Activated B cell treated with CpG ODN at 0.5 μM for 24 hours (primary cell): ENCODE data around the gene ZSCAN26. TPM values are rescaled to one million over a fixed set of nuclear protein-coding genes. Genes with fewer than 3 reads are reported as not detected.

Experiments
- ATAC-seq: fragments of 200-7000 bp; cut with Tn5 transposase; one replicate; pipeline ENCODE4 v1.10.0; 2021; ENCODE audit warnings: low read depth, mild to moderate bottlenecking, moderate library complexity
- CTCF ChIA-PET: fragments of 350-600 bp; sonication (Branson Sonifier 250); formaldehyde crosslinking; loops from one replicate; lab custom pipeline; 2021; ENCODE audit warnings: antibody characterized with exemption; lab: Charles Lee
- POLR2A ChIA-PET: fragments of 350-600 bp; sonication (Branson Sonifier 250); formaldehyde crosslinking; loops from one replicate; lab custom pipeline; 2021; ENCODE audit warnings: antibody characterized with exemption; lab: Charles Lee
- DNase-seq: peaks from one replicate; pipeline ENCODE4 v3.0.0; 2022
- H3K27ac Mint-ChIP-seq: one replicate; pipeline ENCODE4 v1.8.0; 2020; ENCODE audit warnings: mixed read lengths
- H3K27me3 Mint-ChIP-seq: one replicate; pipeline ENCODE4 v1.8.0; 2021; ENCODE audit warnings: mixed read lengths
- H3K36me3 Mint-ChIP-seq: one replicate; pipeline ENCODE4 v1.8.0; 2021; ENCODE audit warnings: low read depth, mixed read lengths
- H3K4me1 Mint-ChIP-seq: one replicate; pipeline ENCODE4 v1.8.0; 2021; ENCODE audit warnings: mixed read lengths
- H3K4me3 Mint-ChIP-seq: one replicate; pipeline ENCODE4 v1.8.0; 2020; ENCODE audit warnings: mild to moderate bottlenecking, mixed read lengths
- H3K9me3 Mint-ChIP-seq: one replicate; pipeline ENCODE4 v1.8.0; 2020; ENCODE audit warnings: mixed read lengths
- intact Hi-C: fragments of 100-400 bp; cut with micrococcal nuclease; formaldehyde crosslinking; loops from one replicate; pipeline ENCODE4 v1.15.1; 2024
- total RNA-seq: library from RNA; stranded (reverse); gene quantifications from 2 replicates; pipeline ENCODE4 v1.2.3, GENCODE V29; 2022
- TF ChIP-seq, protein P1 (sequence below): fragments of 200-600 bp; IDR thresholded peaks from one replicate; pipeline ENCODE4 v1.8.0; 2022; ENCODE audit warnings: antibody characterized with exemption, mild to moderate bottlenecking

Gene ZSCAN26
- total RNA-seq, 1 donor from 2014 or later = 16.0 TPM

DNA sequence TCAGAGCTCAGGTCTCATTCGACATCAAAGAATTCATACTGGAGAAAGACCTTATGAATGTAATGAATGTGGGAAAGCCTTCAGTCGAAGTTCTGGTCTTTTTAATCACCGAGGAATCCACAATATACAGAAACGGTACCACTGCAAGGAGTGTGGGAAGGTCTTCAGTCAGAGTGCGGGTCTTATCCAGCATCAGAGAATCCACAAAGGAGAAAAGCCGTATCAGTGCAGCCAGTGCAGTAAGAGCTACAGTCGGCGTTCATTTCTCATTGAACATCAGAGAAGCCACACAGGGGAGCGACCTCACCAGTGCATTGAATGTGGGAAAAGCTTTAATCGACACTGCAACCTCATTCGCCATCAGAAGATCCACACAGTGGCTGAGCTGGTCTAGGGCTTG lies 34.2 kb upstream of the ZSCAN26 start:
- ATAC-seq (no peak), DNase-seq (no peak)
- no peak overlapping the region for H3K4me3 Mint-ChIP-seq
- ChIA-PET CTCF (no interaction called here), POLR2A (no interaction called here)
- TF ChIP-seq, protein P1, sequence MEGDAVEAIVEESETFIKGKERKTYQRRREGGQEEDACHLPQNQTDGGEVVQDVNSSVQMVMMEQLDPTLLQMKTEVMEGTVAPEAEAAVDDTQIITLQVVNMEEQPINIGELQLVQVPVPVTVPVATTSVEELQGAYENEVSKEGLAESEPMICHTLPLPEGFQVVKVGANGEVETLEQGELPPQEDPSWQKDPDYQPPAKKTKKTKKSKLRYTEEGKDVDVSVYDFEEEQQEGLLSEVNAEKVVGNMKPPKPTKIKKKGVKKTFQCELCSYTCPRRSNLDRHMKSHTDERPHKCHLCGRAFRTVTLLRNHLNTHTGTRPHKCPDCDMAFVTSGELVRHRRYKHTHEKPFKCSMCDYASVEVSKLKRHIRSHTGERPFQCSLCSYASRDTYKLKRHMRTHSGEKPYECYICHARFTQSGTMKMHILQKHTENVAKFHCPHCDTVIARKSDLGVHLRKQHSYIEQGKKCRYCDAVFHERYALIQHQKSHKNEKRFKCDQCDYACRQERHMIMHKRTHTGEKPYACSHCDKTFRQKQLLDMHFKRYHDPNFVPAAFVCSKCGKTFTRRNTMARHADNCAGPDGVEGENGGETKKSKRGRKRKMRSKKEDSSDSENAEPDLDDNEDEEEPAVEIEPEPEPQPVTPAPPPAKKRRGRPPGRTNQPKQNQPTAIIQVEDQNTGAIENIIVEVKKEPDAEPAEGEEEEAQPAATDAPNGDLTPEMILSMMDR = no peak
- no peak overlapping the region for H3K27ac Mint-ChIP-seq
- H3K4me1 Mint-ChIP-seq = no peaks in the 10 kb centered on the region
- intact Hi-C loops = no loop called here
- H3K36me3 Mint-ChIP-seq = peaks cover 65% of the 10 kb centered on the region
- H3K27me3 Mint-ChIP-seq = no peaks in the 10 kb centered on the region
- peaks cover 5% of the 10 kb centered on the region for H3K9me3 Mint-ChIP-seq

DNA sequence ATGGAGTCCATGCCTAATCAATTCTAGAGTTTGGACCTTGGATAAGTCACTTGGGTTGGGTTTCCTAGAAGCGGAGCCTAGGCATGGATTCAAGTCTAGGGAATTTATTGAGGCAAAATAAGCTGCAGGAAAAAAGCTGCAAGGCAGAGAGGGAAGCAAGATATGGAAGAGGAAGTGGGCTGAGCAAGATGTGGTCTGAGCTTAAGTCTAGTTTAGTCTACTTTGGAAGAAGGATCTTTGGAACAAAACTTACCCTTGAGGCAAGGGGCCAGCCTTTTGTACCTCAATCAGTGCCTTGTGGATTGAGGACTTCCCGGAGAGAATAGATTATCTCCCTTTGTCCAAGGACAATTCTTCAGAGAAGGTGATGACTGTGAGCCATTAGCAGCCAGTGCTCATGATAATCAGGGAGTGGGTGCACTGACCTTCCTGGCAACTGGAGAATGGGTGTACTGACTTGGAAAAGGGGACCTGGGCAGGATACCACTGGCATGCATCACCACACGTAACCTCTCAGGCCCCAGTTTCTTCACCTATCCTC lies 31.0 kb upstream of the ZSCAN26 start:
- H3K36me3 Mint-ChIP-seq = peaks cover 43% of the 10 kb centered on the region
- POLR2A ChIA-PET = no interaction called here
- no peaks in the 10 kb centered on the region for H3K4me1 Mint-ChIP-seq
- ATAC-seq (no peak), DNase-seq (no peak)
- intact Hi-C loops = no loop called here
- H3K9me3 Mint-ChIP-seq = peaks cover 5% of the 10 kb centered on the region
- CTCF ChIA-PET = no interaction called here
- no peak overlapping the region for H3K27ac Mint-ChIP-seq
- no peak overlapping the region for H3K4me3 Mint-ChIP-seq
- H3K27me3 Mint-ChIP-seq = no peaks in the 10 kb centered on the region
- TF ChIP-seq, protein P1 = no peak

DNA sequence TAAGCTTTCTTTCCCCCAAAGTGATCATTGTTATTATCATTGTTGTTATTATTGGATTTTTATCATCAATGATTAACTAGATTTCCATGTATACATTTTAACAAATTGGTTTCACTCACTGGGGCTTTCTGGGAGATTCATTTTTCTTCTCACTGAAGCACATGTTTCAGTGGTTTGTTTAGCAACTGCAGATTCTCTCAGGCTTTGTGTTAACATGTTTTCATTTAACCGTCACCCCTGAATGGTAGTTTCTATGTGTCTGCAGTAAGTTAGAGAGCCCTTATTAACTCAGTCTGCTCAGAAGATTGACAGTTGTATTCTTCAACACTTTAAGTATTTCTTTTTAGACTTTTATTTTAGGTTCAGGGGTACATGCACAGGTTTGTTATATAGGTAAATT lies 27.3 kb upstream of the ZSCAN26 start:
- no peak overlapping the region for H3K4me3 Mint-ChIP-seq
- TF ChIP-seq, protein P1 = no peak
- no peaks in the 10 kb centered on the region for H3K4me1 Mint-ChIP-seq
- H3K27ac Mint-ChIP-seq = no peak overlapping the region
- no peaks in the 10 kb centered on the region for H3K27me3 Mint-ChIP-seq
- POLR2A ChIA-PET = no interaction called here
- ATAC-seq (no peak), DNase-seq (no peak)
- peaks cover 23% of the 10 kb centered on the region for H3K36me3 Mint-ChIP-seq
- intact Hi-C loops = no loop called here
- CTCF ChIA-PET = no interaction called here
- no peaks in the 10 kb centered on the region for H3K9me3 Mint-ChIP-seq

DNA sequence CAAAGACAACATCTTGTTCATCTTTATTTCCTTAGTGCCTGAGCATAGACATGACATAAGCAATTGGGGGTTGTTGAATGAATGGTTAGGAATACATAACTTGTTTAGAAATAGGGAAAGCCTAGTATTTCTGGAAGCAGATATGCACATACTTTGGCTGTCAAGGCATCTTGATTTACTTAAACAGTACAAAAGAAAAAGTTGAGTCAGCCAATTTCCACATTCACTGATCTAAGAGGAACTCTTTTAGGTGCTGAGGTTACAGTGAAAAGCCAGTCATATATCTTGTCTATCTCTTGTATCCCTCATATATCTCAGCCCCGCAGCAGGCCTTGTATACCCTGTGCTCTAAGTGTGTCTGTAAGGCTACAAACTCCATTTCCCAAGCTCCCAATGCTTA lies 26.5 kb upstream of the ZSCAN26 start:
- CTCF ChIA-PET = no interaction called here
- H3K27me3 Mint-ChIP-seq = no peaks in the 10 kb centered on the region
- H3K9me3 Mint-ChIP-seq = no peaks in the 10 kb centered on the region
- H3K4me1 Mint-ChIP-seq = no peaks in the 10 kb centered on the region
- H3K4me3 Mint-ChIP-seq = no peak overlapping the region
- H3K36me3 Mint-ChIP-seq = peaks cover 29% of the 10 kb centered on the region
- intact Hi-C loops = no loop called here
- POLR2A ChIA-PET = no interaction called here
- no peak overlapping the region for H3K27ac Mint-ChIP-seq
- ATAC-seq (no peak), DNase-seq (no peak)
- TF ChIP-seq, protein P1 = no peak

DNA sequence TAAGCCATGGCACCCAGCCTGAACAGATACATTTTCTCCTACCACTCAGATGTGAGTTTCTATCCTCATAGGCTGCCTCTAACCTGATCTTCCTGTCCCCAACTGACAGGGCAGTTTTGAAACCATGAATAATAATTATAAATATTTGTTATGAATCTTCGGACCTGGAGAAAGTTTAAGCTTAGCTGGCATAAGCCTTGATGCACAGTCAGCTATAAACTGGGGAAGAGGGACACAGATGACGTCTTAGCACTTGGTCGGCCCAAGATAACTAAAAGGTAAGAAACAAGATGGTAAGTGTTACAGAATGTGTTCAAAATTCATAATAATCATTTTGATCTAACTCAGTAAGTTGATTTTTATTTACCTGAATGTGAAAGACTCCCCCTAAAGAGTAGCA lies 23.0 kb upstream of the ZSCAN26 start:
- ATAC-seq (no peak), DNase-seq (no peak)
- TF ChIP-seq, protein P1 = no peak
- H3K27ac Mint-ChIP-seq = no peak overlapping the region
- ChIA-PET POLR2A (no interaction called here), CTCF (no interaction called here)
- H3K27me3 Mint-ChIP-seq = no peaks in the 10 kb centered on the region
- no peaks in the 10 kb centered on the region for H3K9me3 Mint-ChIP-seq
- intact Hi-C loops = no loop called here
- peaks cover 2% of the 10 kb centered on the region for H3K4me1 Mint-ChIP-seq
- H3K36me3 Mint-ChIP-seq = peaks cover 56% of the 10 kb centered on the region
- no peak overlapping the region for H3K4me3 Mint-ChIP-seq
